Tibial nerve (tissue), 4 donors: ENCODE measurements around the gene LEUTX.

Source experiments
- CTCF ChIP-seq, 5 experiments: fragments of 200-600 bp in 3 of 5; fragments of 450-650 bp in 2 of 5; sonication (generic) in 3 of 5; IDR thresholded peaks; one replicate each; pipeline ENCODE4 v1.5.1; 2016 to 2019; ENCODE audit warnings: antibody characterized with exemption in 5 of 5, mild to moderate bottlenecking in 3 of 5, moderate library complexity in 2 of 5
- EP300 ChIP-seq, 2 donors: sonication (generic); formaldehyde crosslinking; IDR thresholded peaks; one replicate each; pipeline ENCODE4 v1.6.1; 2017; ENCODE audit warnings: antibody characterized with exemption in 2 of 2, mild to moderate bottlenecking in 1 of 2
- POLR2A ChIP-seq, 2 donors: fragments of 450-650 bp; IDR thresholded peaks; one replicate each; pipeline ENCODE4 v1.6.1; 2017; ENCODE audit warnings: antibody characterized with exemption in 2 of 2, mild to moderate bottlenecking in 2 of 2, moderate library complexity in 2 of 2

GRCh38 chr19:39788244-39788643 is 9.6 kb downstream of the LEUTX start:
- TF ChIP-seq CTCF (IDR thresholded peaks at IDR 0.05): no peak
- TF ChIP-seq POLR2A (IDR thresholded peaks at IDR 0.05): no peak
- no peak for TF ChIP-seq EP300 (IDR thresholded peaks at IDR 0.05)
